Mesothelial cell of epicardium (in vitro differentiated cells): ENCODE data around the gene NUBP1. TPM values are rescaled to one million over a fixed set of nuclear protein-coding genes. Genes with fewer than 3 reads are reported as not detected.
"Not testable (repeated sequence)": the region's sequence is repeated elsewhere in the genome, so short reads cannot be mapped to it uniquely, and the experiment has no call there.

Source experiments
- DNase-seq, 2 experiments: peaks; one replicate each; pipeline ENCODE4 v3.0.0; 2021; ENCODE audit warnings: low spot score in 2 of 2; ENCODE audit not compliant: unreplicated experiment in 2 of 2
- H3K27ac Mint-ChIP-seq: 2 replicates; pipeline ENCODE4 v1.8.0; 2021; ENCODE audit warnings: mixed read lengths
- H3K27me3 Mint-ChIP-seq: 2 replicates; pipeline ENCODE4 v1.8.0; 2021; ENCODE audit warnings: low read depth, mixed read lengths
- H3K36me3 Mint-ChIP-seq: 2 replicates; pipeline ENCODE4 v1.8.0; 2021; ENCODE audit warnings: mixed read lengths
- H3K4me1 Mint-ChIP-seq: 2 replicates; pipeline ENCODE4 v1.8.0; 2021; ENCODE audit warnings: mixed read lengths
- H3K4me3 Mint-ChIP-seq: 2 replicates; pipeline ENCODE4 v1.8.0; 2021; ENCODE audit warnings: mild to moderate bottlenecking, moderate library complexity, mixed read lengths
- H3K9me3 Mint-ChIP-seq: 2 replicates; pipeline ENCODE4 v1.8.0; 2021; ENCODE audit warnings: mixed read lengths
- total RNA-seq: library from RNA; stranded (reverse); gene quantifications from 3 replicates; pipeline ENCODE4 v1.2.1, GENCODE V29; 2021
- TF ChIP-seq, protein P1 (sequence below): fragments of 200-600 bp; sonication (generic); IDR thresholded peaks from one replicate; pipeline ENCODE4 v1.5.0; 2021; ENCODE audit warnings: antibody characterized with exemption; ENCODE audit not compliant: unreplicated experiment

Gene NUBP1
- total RNA-seq, 1 donor from 2014 or later, result 18.1 TPM

DNA sequence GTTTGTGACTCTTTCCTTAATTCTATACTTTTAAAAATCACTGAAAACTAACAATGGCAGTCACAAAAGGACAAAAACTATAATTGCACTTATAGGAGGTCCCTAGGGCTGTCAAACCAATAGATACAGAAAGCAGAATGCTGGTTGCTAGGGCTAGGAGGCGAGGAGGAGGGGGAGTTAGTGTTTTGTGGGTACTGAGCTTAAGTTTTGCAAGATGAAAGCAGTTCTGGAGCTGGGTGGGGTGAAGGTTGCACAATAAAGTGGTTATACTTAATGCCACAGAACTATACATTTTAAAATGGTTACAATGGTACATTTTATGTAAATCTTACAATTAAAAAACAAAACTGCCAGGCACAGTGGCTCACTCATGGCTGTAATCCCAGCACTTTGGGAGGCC lies 27.3 kb downstream of the NUBP1 start:
- Mint-ChIP-seq H3K27ac (peak overlapping the region; percentile 18), H3K36me3 (peaks cover 12% of the 10 kb centered on the region), H3K27me3 (no peaks in the 10 kb centered on the region), H3K4me3 (no peak overlapping the region), H3K9me3 (no peaks in the 10 kb centered on the region), H3K4me1 (no peaks in the 10 kb centered on the region)
- TF ChIP-seq, protein P1, sequence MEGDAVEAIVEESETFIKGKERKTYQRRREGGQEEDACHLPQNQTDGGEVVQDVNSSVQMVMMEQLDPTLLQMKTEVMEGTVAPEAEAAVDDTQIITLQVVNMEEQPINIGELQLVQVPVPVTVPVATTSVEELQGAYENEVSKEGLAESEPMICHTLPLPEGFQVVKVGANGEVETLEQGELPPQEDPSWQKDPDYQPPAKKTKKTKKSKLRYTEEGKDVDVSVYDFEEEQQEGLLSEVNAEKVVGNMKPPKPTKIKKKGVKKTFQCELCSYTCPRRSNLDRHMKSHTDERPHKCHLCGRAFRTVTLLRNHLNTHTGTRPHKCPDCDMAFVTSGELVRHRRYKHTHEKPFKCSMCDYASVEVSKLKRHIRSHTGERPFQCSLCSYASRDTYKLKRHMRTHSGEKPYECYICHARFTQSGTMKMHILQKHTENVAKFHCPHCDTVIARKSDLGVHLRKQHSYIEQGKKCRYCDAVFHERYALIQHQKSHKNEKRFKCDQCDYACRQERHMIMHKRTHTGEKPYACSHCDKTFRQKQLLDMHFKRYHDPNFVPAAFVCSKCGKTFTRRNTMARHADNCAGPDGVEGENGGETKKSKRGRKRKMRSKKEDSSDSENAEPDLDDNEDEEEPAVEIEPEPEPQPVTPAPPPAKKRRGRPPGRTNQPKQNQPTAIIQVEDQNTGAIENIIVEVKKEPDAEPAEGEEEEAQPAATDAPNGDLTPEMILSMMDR, result no peak
- no peak for DNase-seq

DNA sequence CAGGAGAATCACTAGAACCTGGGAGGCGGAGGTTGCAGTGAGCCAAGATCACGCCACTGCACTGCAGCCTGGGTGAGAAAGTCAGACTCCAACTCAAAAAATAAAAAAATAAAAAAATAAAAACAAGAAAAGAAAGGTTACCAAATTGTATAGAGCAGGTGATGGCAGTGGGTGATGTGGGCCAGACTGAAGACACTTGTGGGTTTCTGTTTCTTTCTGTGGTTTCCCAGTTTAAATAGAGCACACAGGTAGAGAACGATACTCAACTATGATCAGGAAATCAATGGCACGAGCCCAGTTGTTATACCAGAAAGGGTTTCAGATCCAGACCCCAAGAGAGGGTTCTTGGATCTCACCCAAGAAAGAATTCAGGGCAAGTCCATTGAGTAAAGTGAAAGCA lies 32.6 kb downstream of the NUBP1 start:
- H3K9me3 Mint-ChIP-seq, result no peaks in the 10 kb centered on the region
- no peaks in the 10 kb centered on the region for H3K36me3 Mint-ChIP-seq
- H3K27ac Mint-ChIP-seq, result no peak overlapping the region
- no peak for DNase-seq
- H3K4me3 Mint-ChIP-seq, result no peak overlapping the region
- TF ChIP-seq, protein P1, result no peak
- H3K4me1 Mint-ChIP-seq, result no peaks in the 10 kb centered on the region
- H3K27me3 Mint-ChIP-seq, result no peaks in the 10 kb centered on the region

DNA sequence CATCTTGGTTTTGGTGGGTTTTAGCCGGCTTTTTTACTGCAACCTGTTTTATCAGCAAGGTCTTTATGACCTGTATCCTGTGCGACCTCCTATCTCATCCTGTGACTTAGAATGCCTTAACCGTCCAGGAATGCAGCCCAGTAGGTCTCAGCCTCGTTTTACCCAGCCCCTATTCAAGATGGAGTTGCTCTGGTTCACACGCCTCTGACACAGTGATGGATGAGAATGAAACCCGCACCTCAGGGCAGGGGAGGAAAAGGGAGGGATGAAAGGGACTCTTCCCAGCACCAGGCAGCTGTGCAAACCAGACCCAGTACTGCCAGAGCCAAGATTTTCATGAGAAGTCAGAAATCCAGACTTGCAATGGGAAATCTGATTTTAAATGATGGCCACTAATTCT lies 33.3 kb downstream of the NUBP1 start:
- not testable (repeated sequence) for H3K9me3 Mint-ChIP-seq, H3K4me3 Mint-ChIP-seq, H3K27me3 Mint-ChIP-seq, H3K4me1 Mint-ChIP-seq, DNase-seq, H3K27ac Mint-ChIP-seq, H3K36me3 Mint-ChIP-seq

DNA sequence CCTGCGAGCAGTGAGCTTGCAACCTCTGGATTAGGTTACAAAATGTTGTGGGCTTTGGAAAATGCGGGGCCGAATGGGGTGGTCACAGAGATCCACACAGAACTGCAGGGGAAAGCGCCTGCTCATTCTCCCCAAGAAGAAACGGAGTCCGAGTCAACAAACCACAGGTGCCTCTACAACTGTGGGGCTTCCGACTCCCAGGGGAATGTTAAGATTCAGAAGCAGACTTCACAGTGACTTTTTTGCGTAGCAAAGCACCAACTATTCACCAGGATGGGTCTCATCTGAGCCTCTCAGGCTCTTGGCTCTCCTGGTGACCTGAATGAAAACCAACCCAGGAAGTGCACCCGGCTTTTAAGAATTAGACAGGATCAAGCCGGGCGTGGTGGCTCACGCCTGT lies 33.7 kb downstream of the NUBP1 start:
- no peaks in the 10 kb centered on the region for H3K9me3 Mint-ChIP-seq
- H3K4me1 Mint-ChIP-seq, result no peaks in the 10 kb centered on the region
- TF ChIP-seq, protein P1, result no peak
- no peak overlapping the region for H3K27ac Mint-ChIP-seq
- no peak for DNase-seq
- H3K27me3 Mint-ChIP-seq, result no peaks in the 10 kb centered on the region
- no peak overlapping the region for H3K4me3 Mint-ChIP-seq
- no peaks in the 10 kb centered on the region for H3K36me3 Mint-ChIP-seq

DNA sequence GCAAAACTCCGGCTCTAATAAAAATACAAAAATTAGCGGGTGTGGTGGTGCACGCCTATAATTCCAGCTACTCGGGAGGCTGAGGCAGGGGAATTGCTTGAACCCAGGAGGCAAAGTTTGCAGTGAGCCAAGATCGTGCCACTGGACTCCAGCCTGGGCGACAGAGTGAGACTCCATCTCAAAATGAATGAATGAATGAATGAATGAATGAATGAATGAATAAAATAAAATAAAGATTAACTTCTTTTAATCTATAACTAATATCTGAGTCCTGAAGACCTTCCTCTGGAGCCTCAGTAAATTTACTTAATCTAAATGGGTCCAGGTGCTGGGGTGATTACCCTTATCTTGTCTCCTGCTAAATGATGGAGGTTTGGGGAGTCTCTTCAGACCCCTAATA lies 36.3 kb downstream of the NUBP1 start:
- H3K4me1 Mint-ChIP-seq, H3K9me3 Mint-ChIP-seq, H3K27me3 Mint-ChIP-seq, H3K36me3 Mint-ChIP-seq, DNase-seq, H3K4me3 Mint-ChIP-seq, H3K27ac Mint-ChIP-seq: not testable (repeated sequence)

DNA sequence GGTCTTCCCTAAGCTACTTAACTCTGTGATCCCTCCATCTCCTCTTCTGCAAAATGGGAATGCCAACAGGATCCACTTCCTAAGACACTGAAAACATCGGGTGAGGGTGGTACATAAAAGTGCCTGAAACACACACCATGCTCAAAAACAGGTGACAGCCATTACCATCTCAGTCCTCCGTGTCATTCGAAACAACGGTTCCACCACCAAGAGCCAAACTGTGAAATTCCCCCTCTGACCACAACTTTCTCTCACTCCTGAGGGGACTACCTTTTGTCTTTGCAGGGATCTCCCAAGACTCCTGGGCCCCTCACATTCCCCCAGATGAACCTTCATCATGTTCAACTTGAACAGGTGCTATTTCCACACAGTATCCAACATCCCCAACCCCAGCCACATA lies 37.0 kb downstream of the NUBP1 start:
- Mint-ChIP-seq H3K36me3 (no peaks in the 10 kb centered on the region), H3K27me3 (no peaks in the 10 kb centered on the region), H3K4me3 (no peak overlapping the region), H3K4me1 (no peaks in the 10 kb centered on the region), H3K9me3 (no peaks in the 10 kb centered on the region), H3K27ac (no peak overlapping the region)
- TF ChIP-seq, protein P1, result no peak
- DNase-seq, result no peak

DNA sequence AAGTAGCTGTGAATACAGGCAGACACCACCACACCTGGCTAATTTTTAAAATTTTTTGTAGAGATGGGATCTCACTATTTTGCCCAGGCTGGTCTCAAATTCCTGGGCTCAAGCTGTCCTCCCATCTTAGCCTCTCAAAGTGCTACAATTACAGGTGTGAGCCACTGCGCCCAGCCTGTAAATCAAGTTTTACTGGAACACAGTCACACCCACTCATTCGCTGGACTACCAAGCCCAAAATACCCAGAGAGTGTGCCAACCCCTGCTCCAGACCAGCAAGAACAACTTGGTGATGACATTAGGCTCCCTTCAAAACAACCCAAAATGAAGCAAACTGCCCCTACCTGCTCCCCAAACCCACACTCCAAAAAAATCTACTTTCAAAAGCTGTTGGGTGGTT lies 39.0 kb downstream of the NUBP1 start:
- no peaks in the 10 kb centered on the region for H3K9me3 Mint-ChIP-seq
- no peaks in the 10 kb centered on the region for H3K27me3 Mint-ChIP-seq
- no peaks in the 10 kb centered on the region for H3K36me3 Mint-ChIP-seq
- no peak for DNase-seq
- H3K4me3 Mint-ChIP-seq, result no peak overlapping the region
- no peak overlapping the region for H3K27ac Mint-ChIP-seq
- TF ChIP-seq, protein P1, result no peak
- no peaks in the 10 kb centered on the region for H3K4me1 Mint-ChIP-seq
